ENCODE results near the gene CCBE1.

DNA sequence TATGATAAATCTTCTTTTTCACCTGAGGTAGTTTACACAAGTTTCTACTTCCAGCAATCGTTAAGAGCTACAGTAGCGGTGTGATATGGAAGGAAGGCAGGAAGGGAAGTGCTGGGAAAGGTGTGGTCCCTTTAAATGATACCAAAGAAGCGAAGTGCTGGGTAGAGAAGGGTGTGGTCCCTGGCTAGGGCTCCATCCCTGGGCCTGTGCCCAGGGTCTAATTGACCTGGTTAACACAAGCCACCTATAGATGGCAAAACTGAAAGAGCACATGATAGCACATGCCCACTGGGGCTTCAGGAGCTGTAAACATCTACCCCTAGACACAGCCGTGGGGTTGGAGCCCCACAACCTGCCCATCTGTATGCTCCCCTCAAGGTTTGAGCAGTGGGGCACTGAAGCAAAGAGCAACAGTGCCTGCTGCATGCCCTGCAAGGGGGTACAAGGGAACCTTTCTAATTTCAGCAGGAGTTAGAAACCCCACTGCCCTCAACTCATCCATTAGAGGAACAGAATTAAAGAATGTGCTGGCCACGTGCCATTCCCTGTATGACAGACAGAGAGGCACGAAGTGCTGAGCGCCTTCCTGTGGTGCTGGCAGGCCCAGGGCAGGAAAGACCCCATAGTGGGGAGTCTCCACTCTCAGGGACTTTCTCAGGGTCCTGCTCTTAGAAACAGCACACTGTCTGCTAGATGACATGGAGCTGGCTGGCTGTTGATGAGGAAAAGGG lies 185.0 kb downstream of the CCBE1 start:
- TF ChIP-seq, protein P1, sequence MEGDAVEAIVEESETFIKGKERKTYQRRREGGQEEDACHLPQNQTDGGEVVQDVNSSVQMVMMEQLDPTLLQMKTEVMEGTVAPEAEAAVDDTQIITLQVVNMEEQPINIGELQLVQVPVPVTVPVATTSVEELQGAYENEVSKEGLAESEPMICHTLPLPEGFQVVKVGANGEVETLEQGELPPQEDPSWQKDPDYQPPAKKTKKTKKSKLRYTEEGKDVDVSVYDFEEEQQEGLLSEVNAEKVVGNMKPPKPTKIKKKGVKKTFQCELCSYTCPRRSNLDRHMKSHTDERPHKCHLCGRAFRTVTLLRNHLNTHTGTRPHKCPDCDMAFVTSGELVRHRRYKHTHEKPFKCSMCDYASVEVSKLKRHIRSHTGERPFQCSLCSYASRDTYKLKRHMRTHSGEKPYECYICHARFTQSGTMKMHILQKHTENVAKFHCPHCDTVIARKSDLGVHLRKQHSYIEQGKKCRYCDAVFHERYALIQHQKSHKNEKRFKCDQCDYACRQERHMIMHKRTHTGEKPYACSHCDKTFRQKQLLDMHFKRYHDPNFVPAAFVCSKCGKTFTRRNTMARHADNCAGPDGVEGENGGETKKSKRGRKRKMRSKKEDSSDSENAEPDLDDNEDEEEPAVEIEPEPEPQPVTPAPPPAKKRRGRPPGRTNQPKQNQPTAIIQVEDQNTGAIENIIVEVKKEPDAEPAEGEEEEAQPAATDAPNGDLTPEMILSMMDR (IDR thresholded peaks at IDR 0.05; ENCODE audit: insufficient read depth, low read depth, low read length) = no peak
- TF ChIP-seq EZH2 (IDR thresholded peaks at IDR 0.05; ENCODE audit: insufficient read depth, low read length) = no peak
